H7 (cell line): ENCODE measurements around the gene SLITRK3. TPM values are rescaled to one million over a fixed set of nuclear protein-coding genes. Genes with fewer than 3 reads are reported as not detected.

Experiments used
- DNase-seq: peaks from one replicate; pipeline ENCODE4 v3.0.0; 2012
- H3K27me3 ChIP-seq: 2 replicates; pipeline ENCODE4 v1.6.0; 2011; ENCODE audit warnings: mild to moderate bottlenecking, low read length; ENCODE audit not compliant: control insufficient read depth, insufficient read depth
- H3K36me3 ChIP-seq: replicated peaks from 2 replicates; pipeline ENCODE4 v1.5.1; 2011; ENCODE audit warnings: low read length; ENCODE audit not compliant: control insufficient read depth, insufficient read depth
- H3K4me3 ChIP-seq: 2 replicates; pipeline ENCODE4 v1.5.1; 2011; ENCODE audit warnings: low read depth, mild to moderate bottlenecking, control low read depth, low read length, moderate library complexity; ENCODE audit not compliant: insufficient read depth
- total RNA-seq: library from RNA; depleted of rRNA; stranded (reverse); fragments of >200 nt; shearing (Covaris generic); gene quantifications from 2 replicates; pipeline ENCODE4 v1.2.3, GENCODE V29; 2014

Gene SLITRK3
- total RNA-seq, 1 experiment from 2014 or later, result 0.07 TPM

DNA sequence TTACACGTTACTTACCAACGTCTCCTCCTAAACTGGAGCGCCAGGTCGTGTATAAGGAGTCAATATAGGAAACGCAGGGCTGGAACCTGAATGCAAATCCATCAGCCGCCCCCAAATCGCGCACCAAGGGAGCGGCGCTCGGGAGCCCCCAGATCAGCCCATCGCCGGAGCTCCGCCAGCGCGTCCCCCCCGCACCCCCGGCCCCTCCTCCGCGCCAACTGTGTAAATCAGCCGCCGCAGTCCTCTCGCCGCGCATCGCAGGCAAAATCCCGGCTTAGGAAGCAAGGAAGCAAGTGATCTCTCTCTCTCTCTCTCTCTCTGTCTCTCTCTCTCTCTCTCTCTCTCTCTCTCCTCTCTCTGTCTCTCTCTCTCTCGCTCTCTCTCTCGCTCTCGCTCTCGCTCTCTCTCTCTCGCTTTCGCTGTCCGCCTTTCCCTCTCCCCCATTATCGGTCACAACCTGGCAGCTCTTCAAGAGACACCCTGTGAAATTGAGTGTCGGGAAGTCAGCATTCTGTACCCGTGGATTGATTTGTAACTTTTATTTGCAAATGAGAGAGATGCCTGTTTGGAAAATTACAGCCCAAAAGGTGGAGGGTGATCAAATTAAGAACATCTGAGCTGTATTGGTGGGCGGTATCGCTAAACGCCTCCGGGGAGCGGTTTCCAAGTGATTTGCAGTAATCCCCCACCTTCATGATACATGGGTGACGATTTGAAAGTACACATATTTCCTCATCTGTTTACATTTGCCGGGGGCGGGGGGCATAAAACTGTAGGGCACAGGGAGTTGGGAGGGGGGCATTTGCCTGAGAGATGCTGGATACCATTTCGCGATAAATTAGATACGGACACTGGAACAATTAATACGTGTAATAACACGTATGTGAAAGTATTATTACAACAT is 645 bp upstream of the SLITRK3 start:
- Histone ChIP-seq H3K27me3 (peaks cover 62% of the 10 kb centered on the region), H3K4me3 (peak overlapping the region; percentile 54), H3K36me3 (no peaks in the 10 kb centered on the region)
- DNase-seq, result peak; percentile 61

DNA sequence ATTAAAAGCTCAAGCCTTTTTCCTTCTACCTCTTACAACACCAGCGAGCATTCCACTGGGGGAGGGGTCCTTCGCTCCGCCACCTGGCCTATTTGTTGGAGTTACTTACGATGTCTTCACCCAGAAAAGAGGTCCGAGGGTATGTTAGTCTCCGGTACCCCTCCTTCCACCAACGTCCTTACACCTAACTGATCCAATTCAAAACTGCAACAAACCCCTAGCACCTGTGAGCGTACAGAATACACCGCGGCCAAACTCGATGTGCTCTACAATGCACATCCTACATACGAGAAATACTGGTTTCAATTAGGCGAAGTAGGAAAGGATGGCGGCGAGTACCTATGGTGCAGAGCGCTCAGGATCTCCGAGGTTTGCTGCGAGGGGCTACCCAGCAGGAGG is 944 bp downstream of the SLITRK3 start:
- DNase-seq, result peak; percentile 28
- H3K4me3 ChIP-seq, result peak overlapping the region; percentile 54
- no peaks in the 10 kb centered on the region for H3K36me3 ChIP-seq
- H3K27me3 ChIP-seq, result peaks cover 62% of the 10 kb centered on the region

DNA sequence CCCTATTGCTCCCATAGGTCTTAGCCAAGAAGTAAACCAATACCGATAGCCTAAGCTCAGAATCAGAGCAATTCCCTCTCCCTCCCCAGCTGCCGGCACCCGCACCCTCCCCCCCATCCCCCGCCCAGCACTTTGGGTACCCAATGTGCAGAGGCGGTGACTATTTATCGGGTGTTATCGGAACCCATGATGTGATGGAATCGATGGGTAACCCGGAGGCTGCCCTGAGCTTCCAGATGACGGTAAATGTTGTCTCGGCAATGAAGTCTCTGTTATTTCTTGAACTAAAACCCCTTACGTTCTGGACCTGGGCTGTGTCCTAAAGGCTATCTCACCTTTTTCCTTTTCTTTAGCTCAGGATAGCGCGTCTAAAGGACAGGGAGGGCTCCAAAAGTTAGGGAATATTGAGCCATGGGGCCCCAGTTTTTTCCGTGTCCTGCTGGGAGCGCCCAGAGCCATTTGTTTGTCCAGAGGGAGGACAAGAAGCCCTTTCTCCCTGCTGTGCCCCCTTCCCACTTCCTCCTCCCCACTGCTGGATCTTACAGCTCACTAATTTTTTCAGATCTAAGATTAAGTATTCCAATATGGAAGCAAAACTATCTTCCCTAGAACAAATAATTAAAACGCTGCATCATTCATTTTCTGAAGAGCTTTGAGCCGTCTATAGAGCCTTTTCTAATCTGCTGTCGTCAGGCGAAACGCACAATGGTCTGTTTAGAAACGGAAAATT is 1.5 kb downstream of the SLITRK3 start:
- peaks cover 59% of the 10 kb centered on the region for H3K27me3 ChIP-seq
- peak; percentile 43 for DNase-seq
- H3K4me3 ChIP-seq, result peak overlapping the region; percentile 54
- H3K36me3 ChIP-seq, result no peaks in the 10 kb centered on the region

DNA sequence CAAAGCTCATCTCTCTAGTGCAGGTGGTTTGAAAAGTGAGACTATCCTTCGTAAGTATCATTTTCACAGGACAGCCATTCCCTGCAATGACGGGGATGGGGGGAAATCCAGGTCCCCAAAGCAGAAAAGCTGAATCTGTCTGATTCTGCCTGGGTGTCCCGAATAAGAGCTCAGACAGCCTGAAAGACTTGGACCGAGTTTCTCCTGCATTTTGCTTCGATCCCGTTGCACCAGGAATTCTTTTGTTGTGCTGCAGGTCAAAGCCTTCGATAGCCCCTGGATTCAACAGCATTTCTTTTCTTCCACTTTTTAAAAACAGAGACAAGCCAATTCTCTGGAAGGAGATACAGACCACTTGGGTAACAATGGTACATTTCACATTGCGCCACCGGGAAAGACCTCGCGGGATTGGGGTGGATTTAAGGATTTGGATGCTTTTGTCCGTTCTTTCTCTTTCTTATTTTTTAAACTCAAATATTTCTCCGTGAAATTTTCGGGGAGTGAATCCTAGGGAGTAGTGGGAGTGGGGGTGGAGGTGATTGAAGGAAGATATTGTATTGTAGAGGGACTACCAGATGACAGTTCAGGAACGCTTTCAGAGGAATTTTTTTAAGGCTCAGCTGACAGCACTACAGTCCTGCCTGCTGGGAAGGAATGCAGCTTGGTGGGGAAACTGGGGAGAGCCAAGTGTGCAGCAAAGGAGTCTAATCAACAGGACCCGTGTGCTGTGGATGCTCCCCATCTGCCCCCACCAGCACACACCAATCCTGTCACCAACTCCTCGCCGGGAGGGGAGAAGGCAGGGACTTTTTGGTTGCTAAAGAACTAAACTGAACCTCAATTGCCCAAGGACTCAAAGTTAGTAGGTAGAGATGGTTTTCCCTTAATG is 2.6 kb downstream of the SLITRK3 start:
- Histone ChIP-seq H3K36me3 (no peaks in the 10 kb centered on the region), H3K4me3 (peak overlapping the region; percentile 50), H3K27me3 (peaks cover 57% of the 10 kb centered on the region)
- peak; percentile 34 for DNase-seq

DNA sequence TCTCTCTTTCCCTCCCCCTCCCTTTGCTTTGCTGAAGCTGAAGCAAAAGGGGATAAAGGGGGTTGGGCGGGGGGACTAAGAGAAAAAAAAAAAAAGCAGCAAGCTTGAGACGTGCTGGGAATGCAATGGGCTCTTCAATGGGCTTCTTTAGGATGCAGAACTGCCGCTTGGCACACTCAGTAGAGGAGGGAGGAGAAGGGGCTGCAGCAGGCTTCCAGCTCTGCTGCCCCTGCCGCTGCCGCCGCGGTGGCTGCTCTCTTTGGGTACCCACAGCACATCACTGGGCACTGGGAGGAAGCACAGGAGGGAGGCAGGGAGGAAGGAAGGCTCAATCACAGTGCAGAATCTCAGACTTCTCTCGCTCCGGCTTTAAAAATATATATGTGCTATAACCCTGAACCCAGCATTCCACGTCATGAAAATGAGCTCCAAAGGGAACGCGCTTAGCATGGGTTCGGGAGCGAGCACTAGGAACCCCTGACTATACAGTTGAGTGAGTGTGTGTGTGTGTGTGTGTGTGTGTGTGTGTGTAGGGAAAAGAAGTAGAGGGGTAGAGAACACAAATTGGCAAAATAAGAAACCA is 3.5 kb downstream of the SLITRK3 start:
- peak; percentile 61 for DNase-seq
- Histone ChIP-seq H3K27me3 (peaks cover 48% of the 10 kb centered on the region), H3K36me3 (no peaks in the 10 kb centered on the region), H3K4me3 (peak overlapping the region; percentile 50)

DNA sequence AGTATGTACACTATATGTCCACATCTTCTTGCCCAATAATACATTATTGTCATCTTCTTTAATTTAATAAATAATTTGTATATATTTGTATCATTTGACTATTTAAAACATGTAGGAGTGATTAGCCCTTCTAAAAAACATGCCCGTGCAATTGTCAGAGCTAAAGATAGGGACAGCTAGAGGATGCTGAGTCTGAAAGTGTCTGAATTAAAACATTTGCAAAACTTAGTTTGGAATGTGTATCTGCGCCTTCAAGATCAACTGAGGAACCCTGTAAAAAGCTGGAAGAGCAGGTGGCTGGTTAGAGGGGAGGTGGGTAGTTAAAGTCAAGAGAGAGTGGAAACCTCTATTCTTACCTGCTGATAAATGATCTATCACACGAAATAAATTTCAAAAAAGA is 4.7 kb downstream of the SLITRK3 start:
- Histone ChIP-seq H3K4me3 (no peak overlapping the region), H3K36me3 (no peaks in the 10 kb centered on the region), H3K27me3 (peaks cover 36% of the 10 kb centered on the region)
- DNase-seq, result no peak

DNA sequence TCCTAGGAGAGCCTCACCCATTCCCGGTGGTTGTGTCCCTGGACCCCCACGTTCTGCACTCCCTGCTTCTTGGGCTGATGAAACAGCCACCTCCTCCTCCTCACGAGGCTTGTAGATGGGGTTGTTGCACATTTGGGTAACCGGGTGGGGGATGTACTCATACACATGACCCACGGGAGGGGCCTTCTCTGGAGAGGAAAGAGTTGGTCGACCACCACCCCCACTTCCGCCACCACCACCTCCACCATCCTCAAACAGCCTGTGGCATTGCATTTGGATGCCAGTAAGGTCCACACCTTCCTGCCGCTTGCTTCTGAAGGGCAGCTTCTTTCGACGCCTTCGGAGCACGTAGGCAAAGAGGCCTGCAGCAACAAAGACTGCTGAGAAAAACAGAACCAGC is 7.7 kb downstream of the SLITRK3 start:
- DNase-seq, result no peak
- Histone ChIP-seq H3K4me3 (no peak overlapping the region), H3K27me3 (peaks cover 7% of the 10 kb centered on the region), H3K36me3 (no peaks in the 10 kb centered on the region)

DNA sequence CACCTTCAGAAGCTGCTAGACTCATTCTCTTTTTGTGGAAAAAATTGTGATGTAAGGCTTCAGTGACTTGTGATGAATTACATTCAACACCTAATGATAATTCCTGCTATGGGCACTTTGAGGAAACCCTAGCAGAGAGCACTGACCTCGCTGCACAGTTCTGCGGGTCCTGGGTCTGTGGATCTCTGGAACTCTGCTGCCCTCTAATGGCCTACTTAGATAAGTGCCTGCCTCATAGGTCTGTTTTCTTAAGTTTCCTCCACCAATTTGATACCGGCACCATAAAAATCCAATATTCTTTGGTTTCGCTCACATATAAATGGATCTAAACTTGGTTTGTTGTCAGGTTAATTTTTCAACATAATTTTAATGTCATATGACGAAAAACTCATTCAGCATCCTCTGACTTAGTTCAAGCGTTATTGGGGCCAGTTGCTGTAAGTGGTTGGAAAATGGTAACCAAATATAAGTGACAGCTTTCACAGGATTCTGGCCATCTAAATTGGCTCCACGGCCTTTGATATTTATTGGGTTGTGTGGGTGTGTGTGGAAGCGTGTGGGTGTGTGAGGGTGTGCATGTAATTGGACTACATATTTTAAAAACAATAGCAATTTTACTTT is 10.4 kb downstream of the SLITRK3 start:
- Histone ChIP-seq H3K4me3 (no peak overlapping the region), H3K27me3 (peaks cover 2% of the 10 kb centered on the region; the same call in 1 of the 2 replicates), H3K36me3 (no peaks in the 10 kb centered on the region)
- peak; percentile 55 for DNase-seq

DNA sequence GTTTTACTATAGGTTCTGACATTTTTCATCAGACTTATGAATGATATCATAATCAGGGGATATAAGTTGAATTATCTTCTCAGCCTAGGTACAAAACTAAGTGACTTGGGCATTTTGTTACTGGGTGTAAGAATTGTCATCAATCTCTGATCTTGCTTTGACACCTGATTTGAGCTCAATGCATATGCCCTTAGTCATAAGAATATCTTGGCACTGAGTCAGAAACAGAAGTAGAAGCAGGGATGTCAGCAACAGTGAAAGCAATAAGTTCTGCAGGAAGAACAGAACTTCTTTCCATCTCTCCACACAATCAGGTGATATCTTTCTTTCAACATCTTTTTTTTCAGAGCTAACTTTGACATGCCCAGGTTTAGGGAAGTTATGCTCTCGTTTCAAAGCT is 14.6 kb downstream of the SLITRK3 start:
- no peaks in the 10 kb centered on the region for H3K36me3 ChIP-seq
- no peaks in the 10 kb centered on the region; the same call in 1 of the 2 replicates for H3K27me3 ChIP-seq
- no peak for DNase-seq
- no peak overlapping the region for H3K4me3 ChIP-seq

DNA sequence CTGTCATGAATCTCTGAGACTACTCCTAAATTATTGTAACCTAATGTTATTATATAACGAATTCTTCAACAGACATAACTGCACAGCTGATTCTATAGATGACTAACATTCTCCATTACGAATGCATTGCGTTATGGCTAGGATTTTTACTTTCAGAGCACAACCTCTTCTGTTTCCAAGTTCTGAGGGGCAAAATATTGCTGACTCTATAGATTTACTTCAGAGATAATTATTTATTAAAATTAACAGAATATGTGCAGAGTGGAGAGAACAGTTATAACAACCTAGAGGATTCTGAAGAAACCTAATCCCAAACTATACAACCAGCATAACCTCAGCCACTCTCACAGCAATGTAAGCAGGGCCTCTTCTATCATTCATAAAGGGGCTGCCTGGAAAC is 25.9 kb downstream of the SLITRK3 start:
- Histone ChIP-seq H3K4me3 (no peak overlapping the region), H3K27me3 (no peaks in the 10 kb centered on the region; the same call in 1 of the 2 replicates), H3K36me3 (no peaks in the 10 kb centered on the region)
- DNase-seq, result no peak

DNA sequence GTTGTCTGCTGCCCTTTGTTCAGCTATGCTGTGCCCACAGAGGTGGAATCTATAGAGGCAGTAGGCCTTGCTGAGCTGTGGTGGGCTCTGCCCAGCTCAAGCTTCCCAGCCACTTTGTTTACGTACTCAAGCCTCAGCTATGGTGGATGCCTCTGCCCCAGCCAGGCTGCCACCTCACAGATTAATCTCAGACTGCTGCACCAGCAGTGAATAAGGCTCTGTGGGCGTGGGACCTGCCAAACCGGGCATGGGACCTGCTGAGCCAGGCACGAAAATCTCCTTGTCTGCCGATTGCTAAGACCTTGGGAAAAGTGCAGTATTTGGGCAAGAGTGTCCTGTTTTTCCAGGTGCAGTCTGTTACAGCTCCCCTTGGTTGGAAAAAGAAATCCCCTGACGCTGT is 26.8 kb downstream of the SLITRK3 start:
- DNase-seq, result no peak
- Histone ChIP-seq H3K36me3 (no peaks in the 10 kb centered on the region), H3K27me3 (no peaks in the 10 kb centered on the region; the same call in 1 of the 2 replicates), H3K4me3 (no peak overlapping the region)

DNA sequence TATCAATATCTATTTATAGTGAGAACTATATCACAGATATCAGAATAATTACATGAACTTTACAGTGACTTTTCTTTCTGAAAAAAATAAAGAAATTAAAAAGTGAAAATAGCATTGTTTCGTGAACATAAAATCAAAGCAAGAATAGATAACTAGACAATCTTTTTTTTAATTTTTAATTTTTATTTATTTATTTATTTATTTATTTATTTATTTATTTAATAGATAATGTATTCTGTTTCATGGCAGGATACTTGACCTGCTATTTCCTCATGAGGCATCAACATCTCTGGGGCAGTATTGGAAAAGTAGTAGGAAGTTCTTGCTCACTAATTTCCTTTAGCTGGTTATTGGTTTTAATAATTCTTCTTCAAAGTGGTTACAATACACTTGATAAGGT is 33.3 kb downstream of the SLITRK3 start:
- H3K36me3 ChIP-seq, result no peaks in the 10 kb centered on the region
- H3K27me3 ChIP-seq, result no peaks in the 10 kb centered on the region
- DNase-seq, result no peak
- no peak overlapping the region for H3K4me3 ChIP-seq

DNA sequence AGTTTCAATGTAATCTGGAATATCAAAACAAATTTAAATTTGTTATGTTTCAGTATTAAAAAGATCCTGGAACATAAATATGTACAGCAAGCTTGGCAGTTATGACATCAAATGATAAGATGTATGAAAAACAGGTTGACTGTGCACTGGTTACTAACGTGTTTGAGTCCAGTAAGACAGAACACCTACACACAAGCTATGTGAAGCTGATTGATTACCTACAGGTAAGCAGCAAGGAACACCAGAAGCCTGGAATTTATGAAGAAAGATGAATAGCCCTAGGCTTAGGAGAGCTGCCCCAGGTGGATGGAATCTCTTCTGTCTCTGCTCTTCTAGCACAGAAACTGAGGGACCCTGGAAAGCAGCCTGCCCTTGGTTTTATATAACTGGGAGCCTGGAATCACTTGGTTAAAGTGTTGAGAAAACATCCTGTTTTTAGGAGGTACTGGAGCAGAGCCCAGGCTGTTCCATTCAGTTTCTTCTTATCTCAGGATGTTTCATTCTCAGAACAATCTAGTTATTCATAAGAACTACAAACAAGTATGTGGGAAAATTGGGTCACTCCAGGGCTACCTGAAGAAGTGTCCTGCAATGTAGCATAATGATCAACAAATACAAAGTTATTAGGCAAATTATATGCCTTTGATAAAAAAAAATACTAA is 36.3 kb downstream of the SLITRK3 start:
- no peak overlapping the region for H3K4me3 ChIP-seq
- no peaks in the 10 kb centered on the region for H3K36me3 ChIP-seq
- no peak for DNase-seq
- no peaks in the 10 kb centered on the region for H3K27me3 ChIP-seq
